Subcutaneous abdominal adipose tissue (tissue), 5 donors: ENCODE measurements around the gene RHEB.

Source experiments
- H3K27ac ChIP-seq: one replicate; pipeline ENCODE4 v1.7.0; 2013; ENCODE audit warnings: low read depth, mild to moderate bottlenecking, inconsistent platforms, low read length, moderate library complexity
- H3K27me3 ChIP-seq, 5 donors: one replicate each; pipeline ENCODE4 v1.7.0; 2013; ENCODE audit warnings: low read length in 5 of 5, inconsistent platforms in 1 of 5; ENCODE audit not compliant: control insufficient read depth in 5 of 5, insufficient read depth in 4 of 5
- H3K36me3 ChIP-seq, 5 donors: one replicate each; pipeline ENCODE4 v1.7.0; 2013; ENCODE audit warnings: low read length in 5 of 5; ENCODE audit not compliant: control insufficient read depth in 5 of 5, insufficient read depth in 5 of 5
- H3K4me1 ChIP-seq, 5 donors: one replicate each; pipeline ENCODE4 v1.7.0; 2013; ENCODE audit warnings: low read length in 5 of 5, mild to moderate bottlenecking in 3 of 5, moderate library complexity in 1 of 5; ENCODE audit not compliant: control insufficient read depth in 5 of 5, insufficient read depth in 5 of 5
- H3K4me3 ChIP-seq, 5 donors: one replicate each; pipeline ENCODE4 v1.7.0; 2013; ENCODE audit warnings: low read length in 5 of 5, low read depth in 1 of 5
- H3K9ac ChIP-seq, 5 donors: one replicate each; pipeline ENCODE4 v1.7.0; 2013; ENCODE audit warnings: low read length in 5 of 5, mild to moderate bottlenecking in 4 of 5, moderate library complexity in 3 of 5
- H3K9me3 ChIP-seq, 5 donors: one replicate each; pipeline ENCODE4 v1.7.0; 2013; ENCODE audit warnings: low read length in 5 of 5; ENCODE audit not compliant: control insufficient read depth in 5 of 5
- donor health status: healthy.
- donor health status: healthy.
- donor health status: healthy.
- donor health status: healthy.
- donor health status: healthy.

RHEB gene

DNA sequence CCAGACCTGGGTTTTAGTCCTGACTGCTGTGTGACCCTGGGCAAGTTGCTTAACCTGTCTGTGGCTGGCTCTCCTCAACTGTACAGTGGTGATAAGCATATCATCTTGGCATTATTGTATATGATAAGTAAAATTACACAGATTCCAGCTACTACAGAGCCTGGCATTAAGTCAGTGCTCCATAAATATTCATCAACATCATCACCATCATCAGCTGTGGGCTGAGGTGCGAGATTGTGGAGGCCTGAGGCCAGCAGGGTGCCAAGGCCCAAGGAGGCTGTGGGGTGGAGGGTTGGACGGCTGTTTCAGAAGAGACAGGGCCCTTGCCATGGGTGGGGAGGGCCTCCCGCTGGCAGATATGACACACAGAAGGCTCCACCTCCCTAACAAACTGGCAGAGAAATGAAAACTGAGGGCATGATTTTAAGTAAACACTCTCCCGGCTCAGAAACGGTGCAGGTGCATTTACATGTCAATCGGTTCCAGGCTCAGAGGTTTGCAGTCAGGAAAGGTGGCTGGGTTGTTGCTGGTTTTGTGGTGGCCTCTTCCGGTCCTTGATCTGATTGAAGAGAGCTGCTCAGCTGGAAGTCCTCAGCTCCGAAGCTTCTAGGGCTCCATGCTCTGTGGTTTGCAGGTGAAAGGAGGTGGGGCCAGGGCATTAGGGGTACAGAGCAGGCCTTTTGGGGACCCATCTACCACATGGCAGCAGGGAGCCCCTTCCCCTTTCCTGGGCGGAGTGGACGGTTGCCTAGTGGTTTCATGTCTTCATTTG is 89.9 kb downstream of the RHEB start:
- Histone ChIP-seq H3K9me3 (no peaks in the 10 kb centered on the region), H3K27ac (peak overlapping the region; percentile 69), H3K36me3 (no peaks in the 10 kb centered on the region), H3K4me3 (no peak overlapping the region), H3K27me3 (no peaks in the 10 kb centered on the region), H3K9ac (peak overlapping the region in 2 of 5 donors; percentile 12 to 14), H3K4me1 (peaks cover 8 to 53% (median 50%) of the 10 kb centered on the region in 5 donors)

DNA sequence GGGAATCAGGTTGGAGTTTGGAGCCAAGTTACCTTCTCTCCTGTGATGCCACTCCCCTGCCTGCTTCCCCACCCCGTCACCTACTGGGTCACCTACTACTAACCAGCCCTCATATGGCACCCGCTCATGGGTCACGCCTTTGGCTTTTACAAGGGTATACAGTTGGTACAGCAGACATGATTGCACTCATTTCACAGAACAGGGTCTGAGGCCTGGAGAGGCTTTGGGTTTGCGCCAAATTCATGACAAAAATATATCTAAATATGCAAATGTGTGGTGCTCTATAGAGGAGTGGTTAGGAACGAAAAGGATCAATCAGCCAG is 90.5 kb downstream of the RHEB start:
- Histone ChIP-seq H3K27ac (peak overlapping the region; percentile 69), H3K9me3 (no peaks in the 10 kb centered on the region), H3K36me3 (no peaks in the 10 kb centered on the region), H3K27me3 (no peaks in the 10 kb centered on the region), H3K9ac (peak overlapping the region in 1 of 5 donors; percentile 58), H3K4me1 (peaks cover 8 to 58% (median 56%) of the 10 kb centered on the region in 5 donors), H3K4me3 (no peak overlapping the region)

DNA sequence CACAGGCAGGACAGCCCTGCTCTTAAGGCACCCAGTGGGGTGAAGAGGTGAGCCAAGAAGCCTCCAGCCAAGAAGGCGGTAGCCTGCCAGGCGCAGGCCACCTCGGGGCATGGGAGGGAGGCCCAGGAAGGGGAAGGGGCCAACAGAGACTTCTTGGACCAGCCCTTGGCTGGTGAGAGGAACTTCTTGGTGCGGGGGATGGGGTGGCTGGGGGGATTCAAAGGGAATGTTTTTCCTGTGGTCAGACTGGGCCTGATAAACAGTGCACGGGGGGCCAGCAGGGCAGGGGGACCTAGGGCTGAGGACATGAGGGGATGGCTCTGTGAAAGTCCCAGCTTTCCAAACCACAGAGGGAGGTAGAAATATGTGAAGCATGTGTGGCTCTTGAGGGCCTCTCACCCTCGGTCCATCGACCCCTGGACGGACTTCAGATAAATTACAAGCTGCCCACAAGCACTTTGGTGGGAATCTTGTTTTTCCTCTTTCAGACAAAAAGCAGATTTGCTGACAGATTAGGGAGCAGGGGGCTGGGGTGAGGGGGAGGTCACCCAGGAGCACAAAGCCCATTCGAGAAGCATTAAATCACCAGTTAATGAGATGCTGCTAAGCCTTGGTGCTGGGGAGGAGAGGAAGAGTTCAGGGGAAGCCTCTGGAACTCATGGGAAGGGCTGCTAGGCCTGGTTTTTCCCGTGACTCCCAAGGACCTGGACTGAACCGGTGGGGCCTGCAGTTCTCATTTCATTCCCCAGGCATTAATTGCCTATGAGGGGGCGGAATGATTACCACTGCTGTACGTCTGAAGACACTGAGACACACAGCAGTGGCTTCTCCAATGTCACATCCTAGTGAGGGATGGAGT is 91.1 kb downstream of the RHEB start:
- Histone ChIP-seq H3K4me1 (peaks cover 8 to 63% (median 58%) of the 10 kb centered on the region in 5 donors), H3K36me3 (no peaks in the 10 kb centered on the region), H3K9me3 (no peaks in the 10 kb centered on the region), H3K9ac (peak overlapping the region in 1 of 5 donors; percentile 58), H3K27me3 (no peaks in the 10 kb centered on the region), H3K27ac (peak overlapping the region; percentile 69), H3K4me3 (no peak overlapping the region)

DNA sequence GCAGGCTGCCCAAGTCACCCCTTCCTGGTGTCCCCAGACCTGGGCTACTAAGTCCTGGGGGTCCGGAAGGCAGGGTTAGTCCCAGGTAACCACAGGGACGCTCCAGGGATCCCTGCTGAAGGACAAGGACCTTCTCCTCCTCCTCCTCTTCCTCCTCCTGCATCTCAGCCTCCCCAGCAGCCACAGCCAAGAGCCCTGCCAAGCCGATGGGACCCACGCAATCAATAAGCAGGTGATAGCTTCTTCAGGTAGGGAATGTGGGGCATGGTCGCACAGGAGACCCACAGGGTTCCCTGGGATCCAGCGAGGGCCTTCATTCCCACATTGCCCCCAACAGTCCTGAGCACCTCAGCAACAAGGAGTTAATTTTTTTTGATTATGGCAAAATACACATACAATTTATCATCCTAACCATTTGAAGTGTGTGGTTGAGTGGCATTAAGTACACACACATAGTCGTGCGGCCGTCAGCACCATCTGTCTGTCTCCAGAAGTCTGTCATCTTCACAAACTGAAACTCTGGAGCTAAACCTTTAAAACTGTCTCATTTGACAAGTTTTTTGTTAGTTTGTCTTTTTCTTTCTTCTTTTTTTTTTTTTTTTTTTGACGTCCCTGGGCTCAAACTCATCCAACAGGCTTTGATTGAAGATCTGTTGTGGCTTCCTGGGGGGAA is 91.9 kb downstream of the RHEB start:
- Histone ChIP-seq H3K4me1 (peaks cover 8 to 64% (median 58%) of the 10 kb centered on the region in 5 donors), H3K27me3 (no peaks in the 10 kb centered on the region), H3K9me3 (no peaks in the 10 kb centered on the region), H3K27ac (peak overlapping the region; percentile 69), H3K36me3 (no peaks in the 10 kb centered on the region), H3K9ac (peak overlapping the region in 1 of 5 donors; percentile 76), H3K4me3 (no peak overlapping the region)

DNA sequence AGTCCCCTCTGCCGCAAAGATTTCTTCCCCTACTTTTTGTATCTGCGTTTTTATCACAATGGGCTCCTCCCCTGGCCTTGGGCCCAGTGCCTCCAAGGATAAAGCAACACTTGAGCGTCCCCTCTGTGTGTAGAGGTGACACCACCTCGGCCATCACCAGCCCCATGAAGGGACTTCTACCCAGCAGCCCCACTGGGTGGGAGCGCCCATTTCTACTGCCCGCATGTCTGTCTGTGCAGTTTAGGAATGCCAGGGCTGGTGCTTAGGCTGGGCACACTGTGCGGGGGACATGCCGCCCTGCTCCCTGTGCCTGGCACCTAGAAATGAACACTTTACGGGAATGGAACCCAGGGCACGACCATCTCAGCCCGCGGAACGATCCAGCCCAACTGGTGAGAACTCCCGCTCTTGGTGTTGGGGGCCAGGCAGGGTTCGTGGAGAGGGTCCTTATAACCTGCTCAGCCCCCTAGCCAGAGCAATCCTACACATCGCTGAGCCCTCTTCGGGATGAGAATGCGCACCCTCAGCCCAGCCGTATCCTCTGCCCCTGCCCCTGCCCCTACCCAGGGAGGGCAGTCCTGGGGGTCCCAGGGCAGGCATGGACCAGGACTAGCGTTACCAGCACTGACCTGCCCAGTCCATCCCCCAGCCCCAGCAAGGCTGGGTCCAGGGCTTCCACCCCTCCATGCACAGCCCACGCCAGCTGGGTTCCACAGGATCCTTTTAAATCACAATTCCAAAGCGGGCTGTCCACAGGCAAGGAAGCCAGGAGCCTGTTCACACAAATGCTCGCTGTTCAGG is 92.6 kb downstream of the RHEB start:
- H3K9ac ChIP-seq: peak overlapping the region in 2 of 5 donors; percentile 4 to 76
- no peaks in the 10 kb centered on the region for H3K27me3 ChIP-seq
- peak overlapping the region; percentile 69 for H3K27ac ChIP-seq
- no peaks in the 10 kb centered on the region for H3K36me3 ChIP-seq
- H3K9me3 ChIP-seq: peaks cover 0 to 3% (median 0%) of the 10 kb centered on the region in 5 donors
- peaks cover 8 to 64% (median 58%) of the 10 kb centered on the region in 5 donors for H3K4me1 ChIP-seq
- H3K4me3 ChIP-seq: peak overlapping the region in 1 of 5 donors; percentile 11

DNA sequence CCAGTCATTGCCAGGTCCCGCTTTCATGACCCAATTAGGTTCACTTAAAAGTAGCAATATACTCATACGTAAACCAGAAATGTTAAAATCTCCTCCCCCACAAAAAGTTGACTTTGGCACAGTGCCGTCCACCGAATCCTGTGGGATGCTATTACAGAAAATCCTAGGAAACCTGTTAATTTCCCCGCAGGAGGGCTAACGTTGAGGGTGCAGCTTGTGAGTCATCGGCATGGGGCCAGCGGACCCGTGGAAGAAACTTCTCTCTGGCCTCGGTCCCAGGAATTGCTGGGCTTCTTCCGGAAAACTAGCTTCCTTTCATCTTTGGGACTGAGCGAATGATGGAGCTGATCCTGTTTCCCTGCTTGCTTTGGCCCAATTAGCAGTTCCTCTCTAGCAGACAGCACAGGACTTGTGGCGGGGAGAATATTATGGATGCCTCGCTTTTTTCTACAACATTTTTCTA is 93.2 kb downstream of the RHEB start:
- Histone ChIP-seq H3K4me1 (peaks cover 8 to 64% (median 58%) of the 10 kb centered on the region in 5 donors), H3K27me3 (no peaks in the 10 kb centered on the region), H3K9ac (peak overlapping the region in 2 of 5 donors; percentile 61 to 66), H3K27ac (peak overlapping the region; percentile 69), H3K4me3 (peak overlapping the region in 1 of 5 donors; percentile 11), H3K36me3 (no peaks in the 10 kb centered on the region), H3K9me3 (peaks cover 0 to 3% (median 0%) of the 10 kb centered on the region in 5 donors)

DNA sequence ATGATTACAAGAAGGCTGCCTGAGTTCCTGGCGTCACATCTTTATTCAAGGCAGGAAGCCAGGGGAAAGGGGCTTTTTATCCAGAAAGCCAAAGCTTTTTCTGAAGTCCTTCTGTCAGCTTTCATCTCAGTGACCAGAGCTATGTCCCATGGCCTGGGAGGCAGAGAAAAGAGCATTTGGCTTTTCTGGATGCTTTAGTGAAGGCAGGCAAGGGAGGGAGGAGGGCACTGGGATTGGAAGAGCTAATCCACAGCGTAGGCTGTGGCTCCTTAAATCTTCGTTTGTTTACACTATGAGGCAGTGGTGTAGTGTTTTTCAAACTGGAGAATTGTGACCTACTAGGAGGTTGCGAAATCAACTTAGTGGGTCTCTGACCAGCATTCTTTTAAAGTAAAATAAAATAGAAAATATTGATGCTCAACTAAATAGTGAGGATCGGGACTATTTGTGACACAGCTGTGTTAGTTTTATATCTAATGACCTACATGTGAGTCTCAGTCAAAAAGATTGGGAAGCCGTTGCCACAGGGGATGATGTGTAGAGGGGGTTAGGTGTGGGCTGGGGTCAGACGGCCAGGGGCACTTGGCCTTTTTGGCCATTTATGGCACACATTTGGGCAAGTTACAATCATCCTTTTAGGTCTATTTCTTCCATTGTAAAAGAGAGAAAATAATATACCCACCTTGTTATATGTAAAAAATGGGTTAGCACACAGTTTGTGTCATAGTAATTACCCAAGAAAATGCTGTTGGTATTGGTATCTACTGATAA is 93.8 kb downstream of the RHEB start:
- peaks cover 8 to 64% (median 58%) of the 10 kb centered on the region in 5 donors for H3K4me1 ChIP-seq
- peaks cover 0 to 3% (median 0%) of the 10 kb centered on the region in 5 donors for H3K9me3 ChIP-seq
- no peak overlapping the region for H3K4me3 ChIP-seq
- no peaks in the 10 kb centered on the region for H3K27me3 ChIP-seq
- no peaks in the 10 kb centered on the region for H3K36me3 ChIP-seq
- H3K27ac ChIP-seq: peak overlapping the region; percentile 69
- H3K9ac ChIP-seq: peak overlapping the region in 4 of 5 donors; percentile 7 to 66 (median 58)

DNA sequence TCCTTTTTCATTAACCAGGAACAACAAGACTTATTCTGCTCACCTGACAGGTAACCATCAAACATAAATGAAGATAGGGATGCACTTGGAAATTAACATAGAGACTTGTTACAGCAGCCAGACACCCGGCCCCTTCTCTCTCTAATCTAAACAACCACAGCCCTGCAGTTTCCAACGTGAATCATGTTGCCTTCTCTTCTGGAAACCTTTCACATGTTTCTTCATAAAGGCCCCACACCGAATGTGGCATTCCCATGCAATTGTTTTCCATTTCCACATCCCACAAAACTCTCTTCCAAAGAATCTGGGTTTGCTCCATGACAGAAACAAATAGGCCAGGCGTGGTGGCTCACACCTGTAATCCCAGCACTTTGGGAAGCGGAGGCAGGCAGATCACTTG is 94.9 kb downstream of the RHEB start:
- no peak overlapping the region for H3K4me3 ChIP-seq
- H3K36me3 ChIP-seq: no peaks in the 10 kb centered on the region
- H3K27ac ChIP-seq: peak overlapping the region; percentile 69
- peaks cover 8 to 60% (median 52%) of the 10 kb centered on the region in 5 donors for H3K4me1 ChIP-seq
- peaks cover 0 to 3% (median 0%) of the 10 kb centered on the region in 5 donors for H3K9me3 ChIP-seq
- no peaks in the 10 kb centered on the region for H3K27me3 ChIP-seq
- H3K9ac ChIP-seq: peak overlapping the region in 2 of 5 donors; percentile 54 to 57
